Skeletal muscle satellite cell (primary cell): ENCODE results near the gene IFNAR1.

Experiments used
- H3K27me3 ChIP-seq: 2 replicates; pipeline ENCODE4 v1.7.0; 2013; ENCODE audit warnings: low read length; ENCODE audit not compliant: control insufficient read depth, insufficient read depth
- H3K36me3 ChIP-seq: 2 replicates; pipeline ENCODE4 v1.7.0; 2013; ENCODE audit warnings: mild to moderate bottlenecking, control low read depth, low read length; ENCODE audit not compliant: insufficient read depth
- H3K4me1 ChIP-seq: 2 replicates; pipeline ENCODE4 v1.7.0; 2013; ENCODE audit warnings: low read length; ENCODE audit not compliant: control insufficient read depth, insufficient read depth
- H3K4me2 ChIP-seq: 2 replicates; pipeline ENCODE4 v1.7.0; 2013; ENCODE audit warnings: mild to moderate bottlenecking, low read length
- H3K4me3 ChIP-seq: 2 replicates; pipeline ENCODE4 v1.7.0; 2013; ENCODE audit warnings: low read length
- H3K9ac ChIP-seq: 2 replicates; pipeline ENCODE4 v1.7.0; 2013; ENCODE audit warnings: mild to moderate bottlenecking, low read depth, low read length, moderate library complexity
- H3K9me3 ChIP-seq: replicated peaks from 2 replicates; pipeline ENCODE4 v1.7.0; 2013; ENCODE audit warnings: mild to moderate bottlenecking, control low read depth, low read length

IFNAR1 gene

DNA sequence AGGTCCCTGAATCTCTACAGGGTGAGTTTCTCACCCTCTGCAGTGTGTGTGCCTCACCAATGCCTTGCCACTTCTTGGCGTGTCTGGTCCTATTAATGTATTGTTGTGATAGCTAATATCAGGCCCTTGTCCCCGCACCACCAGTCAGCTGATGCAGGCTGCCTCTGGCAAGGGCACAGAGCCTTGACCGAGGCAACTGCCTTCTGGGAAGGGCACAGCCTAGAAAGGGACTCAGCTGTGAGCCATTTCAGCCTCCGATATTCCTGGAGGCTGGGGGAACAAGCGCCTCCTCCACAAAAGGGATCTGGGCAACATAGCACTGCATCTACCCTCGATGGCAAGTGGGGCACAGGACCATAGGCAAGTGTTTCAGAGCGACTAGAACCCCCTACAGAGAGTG, 31.6 kb upstream of the IFNAR1 start:
- peaks cover 8% of the 10 kb centered on the region for H3K36me3 ChIP-seq
- no peak overlapping the region for H3K4me3 ChIP-seq
- no peaks in the 10 kb centered on the region for H3K27me3 ChIP-seq
- H3K9ac ChIP-seq, result no peak overlapping the region
- no peak overlapping the region for H3K4me2 ChIP-seq
- no peaks in the 10 kb centered on the region for H3K9me3 ChIP-seq
- H3K4me1 ChIP-seq, result no peaks in the 10 kb centered on the region

DNA sequence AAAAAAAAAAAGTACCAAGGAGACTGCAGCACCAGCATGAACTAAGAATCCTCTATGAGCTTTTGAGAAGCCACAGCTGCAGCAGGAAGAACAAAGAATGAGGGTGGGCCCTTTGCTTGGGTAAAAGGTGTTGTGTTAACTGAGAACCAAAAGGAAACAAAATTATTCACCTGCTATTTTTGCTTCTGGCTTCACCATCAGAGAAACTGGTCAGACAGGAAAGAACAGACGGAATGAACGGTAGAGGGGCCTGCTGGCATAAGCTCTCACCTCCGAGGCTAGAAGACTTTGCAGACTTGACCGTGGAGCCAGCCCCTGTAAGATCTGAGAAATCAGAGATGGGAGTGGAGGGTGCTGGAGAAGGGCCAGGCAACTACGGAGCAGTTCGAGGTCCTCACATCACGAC, 31.0 kb upstream of the IFNAR1 start:
- no peaks in the 10 kb centered on the region for H3K9me3 ChIP-seq
- H3K4me2 ChIP-seq, result no peak overlapping the region
- no peaks in the 10 kb centered on the region for H3K27me3 ChIP-seq
- no peak overlapping the region for H3K4me3 ChIP-seq
- H3K9ac ChIP-seq, result no peak overlapping the region
- peaks cover 6% of the 10 kb centered on the region for H3K36me3 ChIP-seq
- H3K4me1 ChIP-seq, result no peaks in the 10 kb centered on the region

DNA sequence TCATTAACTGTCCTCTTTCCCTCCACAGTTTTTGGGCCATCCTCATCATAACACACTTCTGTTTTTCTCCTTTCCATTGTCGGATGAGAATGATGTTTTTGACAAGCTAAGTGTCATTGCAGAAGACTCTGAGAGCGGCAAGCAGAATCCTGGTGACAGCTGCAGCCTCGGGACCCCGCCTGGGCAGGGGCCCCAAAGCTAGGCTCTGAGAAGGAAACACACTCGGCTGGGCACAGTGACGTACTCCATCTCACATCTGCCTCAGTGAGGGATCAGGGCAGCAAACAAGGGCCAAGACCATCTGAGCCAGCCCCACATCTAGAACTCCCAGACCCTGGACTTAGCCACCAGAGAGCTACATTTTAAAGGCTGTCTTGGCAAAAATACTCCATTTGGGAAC, 28.6 kb upstream of the IFNAR1 start:
- Histone ChIP-seq H3K27me3 (no peaks in the 10 kb centered on the region), H3K9ac (no peak overlapping the region), H3K9me3 (no peaks in the 10 kb centered on the region), H3K4me1 (no peaks in the 10 kb centered on the region), H3K36me3 (peaks cover 5% of the 10 kb centered on the region), H3K4me2 (no peak overlapping the region), H3K4me3 (no peak overlapping the region)

DNA sequence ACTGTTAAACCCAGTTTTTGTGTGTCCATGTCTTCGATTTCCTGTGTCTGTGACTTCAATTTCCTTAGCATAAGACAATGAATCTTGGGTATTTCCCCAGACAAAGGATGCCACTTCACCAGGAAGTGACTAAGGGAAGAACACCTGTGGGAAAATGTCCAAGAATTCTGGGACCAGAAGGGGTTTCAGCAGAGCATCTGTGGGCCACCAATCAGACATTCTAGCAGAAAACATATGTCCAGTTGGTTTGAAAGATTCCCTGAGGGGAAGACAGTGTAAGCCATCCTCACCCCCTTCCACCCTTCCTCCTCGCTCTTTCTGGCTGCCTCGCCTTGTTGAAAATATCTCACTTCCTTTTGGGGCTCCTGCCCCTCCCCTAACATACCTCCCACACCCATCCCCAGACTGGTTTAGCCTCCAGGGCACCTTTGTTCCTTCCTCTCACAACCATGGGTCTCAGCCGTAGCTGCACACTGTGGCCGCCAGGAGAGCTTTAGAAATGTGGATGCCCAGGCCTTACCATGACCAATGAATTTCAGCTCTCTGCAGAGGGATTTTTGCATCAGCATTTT, 25.5 kb upstream of the IFNAR1 start:
- Histone ChIP-seq H3K36me3 (peaks cover 5% of the 10 kb centered on the region), H3K4me3 (no peak overlapping the region), H3K27me3 (no peaks in the 10 kb centered on the region), H3K9me3 (no peaks in the 10 kb centered on the region), H3K4me2 (no peak overlapping the region), H3K9ac (no peak overlapping the region), H3K4me1 (no peaks in the 10 kb centered on the region)

DNA sequence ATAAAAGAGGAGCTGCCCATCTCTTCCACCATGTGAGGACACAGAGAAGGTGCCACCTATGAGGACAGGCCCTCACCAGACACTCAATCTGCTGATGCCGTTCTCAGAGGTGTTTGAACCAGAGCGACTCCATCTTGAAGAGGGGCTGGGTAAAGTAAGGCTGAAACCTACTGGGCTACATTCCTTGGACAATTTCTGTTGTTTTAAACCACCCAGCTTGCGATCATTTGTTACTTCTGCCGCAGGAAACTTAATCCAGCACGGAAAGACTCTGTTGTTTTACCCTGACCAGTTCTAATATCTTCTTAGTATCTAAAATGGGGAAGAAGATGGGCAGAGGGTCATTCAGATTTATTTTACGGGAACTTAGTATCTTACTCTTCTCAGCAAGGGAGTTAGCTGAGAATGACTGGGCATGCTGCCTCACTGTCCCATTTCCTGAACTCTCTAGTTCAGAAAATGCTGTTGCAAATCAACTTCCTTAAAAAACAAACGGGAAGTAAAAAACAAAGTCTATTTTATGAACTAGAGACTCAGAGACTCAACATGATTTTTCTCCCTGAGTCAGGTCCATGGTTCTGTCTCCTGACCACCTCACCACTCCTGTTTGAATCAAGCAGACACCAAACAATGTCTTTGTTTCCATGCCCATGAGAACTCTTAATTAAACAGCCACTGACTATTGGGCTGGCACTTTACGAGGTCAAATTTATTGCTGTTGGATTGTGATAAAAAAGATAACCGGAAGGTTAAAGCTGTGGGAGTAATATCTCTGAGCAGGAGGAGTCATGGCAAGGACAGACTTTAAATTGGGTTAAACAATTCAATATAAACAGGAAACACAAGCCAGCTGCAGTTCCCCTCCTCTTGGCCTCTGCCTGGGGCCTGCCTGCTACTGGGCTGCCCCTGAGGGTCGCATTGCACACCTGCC, 23.8 kb upstream of the IFNAR1 start:
- Histone ChIP-seq H3K4me1 (no peaks in the 10 kb centered on the region), H3K4me2 (no peak overlapping the region), H3K9me3 (no peaks in the 10 kb centered on the region), H3K36me3 (peaks cover 5% of the 10 kb centered on the region), H3K27me3 (no peaks in the 10 kb centered on the region), H3K9ac (no peak overlapping the region), H3K4me3 (no peak overlapping the region)

DNA sequence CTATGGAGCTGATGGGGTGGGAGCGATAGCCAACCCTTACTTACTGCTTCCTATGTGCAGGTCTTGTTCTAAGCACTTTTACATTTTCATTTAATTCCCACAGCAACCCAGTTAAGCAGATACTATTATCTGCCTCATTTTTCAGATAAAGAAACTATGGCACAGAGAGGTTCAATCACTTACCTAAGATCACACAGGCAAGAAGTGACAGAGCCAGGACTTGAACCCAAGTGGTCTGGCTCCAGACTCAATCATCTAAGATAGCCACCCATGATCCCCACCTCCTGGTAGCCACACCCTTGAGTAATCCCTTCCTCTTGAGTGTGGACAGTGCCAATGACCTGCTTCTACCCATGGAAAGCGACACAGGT, 23.2 kb upstream of the IFNAR1 start:
- H3K9ac ChIP-seq, result no peak overlapping the region
- H3K4me3 ChIP-seq, result no peak overlapping the region
- no peak overlapping the region for H3K4me2 ChIP-seq
- H3K27me3 ChIP-seq, result no peaks in the 10 kb centered on the region
- H3K9me3 ChIP-seq, result no peaks in the 10 kb centered on the region
- no peaks in the 10 kb centered on the region for H3K36me3 ChIP-seq
- H3K4me1 ChIP-seq, result no peaks in the 10 kb centered on the region

DNA sequence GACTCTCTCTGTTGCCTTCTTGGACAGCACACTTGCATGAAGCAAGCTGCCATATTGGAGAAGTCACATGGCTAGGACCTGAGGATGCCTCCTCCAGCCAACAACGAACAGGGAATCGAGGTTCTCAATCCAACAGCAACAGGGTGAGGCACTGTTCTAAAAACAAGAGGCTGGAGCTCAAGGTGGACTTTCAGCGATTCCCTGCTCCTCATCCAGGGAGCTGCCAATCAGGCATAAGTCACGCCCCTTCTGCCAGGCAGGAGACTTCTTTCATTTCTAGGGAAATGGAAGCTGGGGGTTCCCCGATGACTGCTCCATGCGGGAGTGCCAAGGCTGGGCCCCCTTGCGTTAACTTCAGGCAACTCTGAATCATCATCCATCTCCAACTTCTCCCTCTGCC, 22.7 kb upstream of the IFNAR1 start:
- Histone ChIP-seq H3K4me2 (no peak overlapping the region), H3K4me3 (no peak overlapping the region), H3K36me3 (no peaks in the 10 kb centered on the region), H3K27me3 (no peaks in the 10 kb centered on the region), H3K4me1 (no peaks in the 10 kb centered on the region), H3K9ac (no peak overlapping the region), H3K9me3 (no peaks in the 10 kb centered on the region)

DNA sequence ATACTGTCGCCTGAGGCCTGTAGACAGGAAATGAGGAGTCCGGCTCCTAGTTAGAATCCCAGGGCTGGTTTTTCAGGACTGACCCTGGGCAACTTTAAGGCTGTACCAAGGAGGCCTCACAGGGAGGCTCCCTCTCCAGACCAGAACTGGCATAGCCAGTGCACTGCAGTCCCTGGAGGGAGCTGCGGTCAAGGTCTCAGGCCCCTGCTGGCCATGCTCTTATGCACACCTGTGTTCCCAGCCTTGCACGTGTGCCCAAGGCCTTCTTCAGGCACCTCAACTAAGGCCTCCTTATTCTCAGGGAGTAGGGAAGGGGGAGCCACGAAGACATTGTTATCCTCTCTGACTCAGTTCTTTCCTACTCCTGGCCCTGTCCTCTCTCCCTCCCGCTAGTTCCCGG, 22.0 kb upstream of the IFNAR1 start:
- no peaks in the 10 kb centered on the region for H3K9me3 ChIP-seq
- no peaks in the 10 kb centered on the region for H3K27me3 ChIP-seq
- H3K4me3 ChIP-seq, result no peak overlapping the region
- no peak overlapping the region for H3K4me2 ChIP-seq
- no peak overlapping the region for H3K9ac ChIP-seq
- no peaks in the 10 kb centered on the region for H3K4me1 ChIP-seq
- no peaks in the 10 kb centered on the region for H3K36me3 ChIP-seq

DNA sequence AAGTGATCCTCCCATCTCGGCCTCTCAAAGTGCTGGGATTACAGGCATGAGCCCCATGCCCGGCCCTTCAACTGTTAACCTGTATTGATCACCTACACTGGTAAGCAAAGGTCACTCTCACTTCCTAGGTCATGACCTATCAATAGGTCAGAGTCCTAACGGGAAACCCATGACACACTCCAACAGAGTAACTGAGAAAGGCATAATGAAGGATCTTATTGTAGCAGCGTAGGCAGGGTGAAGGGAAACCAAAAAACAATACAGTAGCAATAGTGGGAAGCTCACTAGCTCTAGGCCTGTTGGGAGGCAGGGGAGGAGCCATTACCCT, 19.5 kb upstream of the IFNAR1 start:
- no peaks in the 10 kb centered on the region for H3K9me3 ChIP-seq
- H3K4me1 ChIP-seq, result no peaks in the 10 kb centered on the region
- no peak overlapping the region for H3K4me3 ChIP-seq

DNA sequence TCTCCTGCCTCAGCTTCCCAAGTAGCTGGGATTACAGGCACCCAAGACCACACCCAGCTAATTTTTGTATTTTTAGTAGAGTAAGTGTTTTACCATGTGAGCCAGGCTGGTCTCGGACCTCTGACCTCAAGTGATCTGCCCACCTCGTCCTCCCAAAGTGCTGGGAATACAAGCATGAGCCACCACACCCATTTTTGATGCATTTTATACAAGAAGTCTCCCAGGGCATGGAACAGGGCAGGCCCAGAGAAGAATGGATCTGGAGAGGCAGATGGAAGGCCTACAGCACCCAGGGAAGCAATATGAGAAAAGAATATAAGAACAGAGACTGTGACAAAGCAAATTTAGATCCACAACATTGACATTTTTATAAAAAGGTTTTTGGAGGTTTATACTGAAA, 18.8 kb upstream of the IFNAR1 start:
- Histone ChIP-seq H3K36me3 (no peaks in the 10 kb centered on the region), H3K9ac (no peak overlapping the region), H3K4me2 (no peak overlapping the region), H3K27me3 (no peaks in the 10 kb centered on the region), H3K4me1 (no peaks in the 10 kb centered on the region), H3K9me3 (no peaks in the 10 kb centered on the region), H3K4me3 (no peak overlapping the region)

More for the DNA sequence above, 19.5 kb upstream of the IFNAR1 start:
- Histone ChIP-seq H3K27me3 (no peaks in the 10 kb centered on the region), H3K9ac (no peak overlapping the region), H3K36me3 (no peaks in the 10 kb centered on the region), H3K4me2 (no peak overlapping the region)

DNA sequence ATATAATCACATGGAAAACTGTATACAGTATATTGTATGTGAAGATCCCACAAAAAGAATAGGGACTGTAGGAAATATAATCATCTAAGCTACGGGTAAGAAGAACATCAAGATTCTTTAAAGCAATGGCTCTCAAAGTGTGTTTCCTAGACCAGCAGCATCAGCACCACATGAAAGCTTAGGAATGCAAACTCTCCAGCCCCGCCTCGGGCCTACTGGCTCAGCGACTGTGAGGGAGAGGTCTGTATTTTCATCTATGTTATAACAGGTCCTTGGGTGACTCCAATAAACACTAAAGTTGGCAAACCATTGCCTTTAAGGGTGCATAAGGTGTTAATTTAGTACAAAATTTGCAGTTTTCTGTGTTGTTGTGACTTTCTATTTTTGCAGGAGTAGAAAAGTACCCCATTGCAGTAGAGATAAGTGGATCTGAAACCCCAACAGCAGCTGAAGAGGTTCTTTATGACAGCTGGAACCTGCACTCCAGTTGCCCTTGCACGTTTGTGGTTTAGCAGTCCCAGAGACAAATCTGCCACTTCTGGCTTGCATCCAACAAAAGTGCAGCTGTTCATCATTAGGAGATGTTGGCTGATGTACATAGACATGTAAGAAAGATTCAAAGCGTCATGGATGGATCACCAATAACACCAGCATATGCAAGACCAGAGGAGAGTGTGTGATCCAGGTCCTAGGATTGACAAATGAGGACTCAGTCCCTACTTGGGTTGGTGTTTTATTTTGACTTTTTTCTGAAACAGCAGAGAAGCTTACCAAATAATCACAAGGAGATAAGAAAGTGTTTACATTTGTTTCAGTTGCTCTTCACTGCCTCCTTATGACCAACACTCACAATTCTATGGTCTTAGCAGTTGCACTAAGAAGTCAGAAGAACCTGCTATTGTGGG, 15.9 kb upstream of the IFNAR1 start:
- Histone ChIP-seq H3K27me3 (peaks cover 11% of the 10 kb centered on the region), H3K9ac (no peak overlapping the region), H3K4me3 (no peak overlapping the region), H3K9me3 (no peaks in the 10 kb centered on the region), H3K36me3 (no peaks in the 10 kb centered on the region), H3K4me1 (no peaks in the 10 kb centered on the region), H3K4me2 (no peak overlapping the region)
